A673 (cell line): ENCODE data around the gene CACHD1. TPM values are rescaled to one million over a fixed set of nuclear protein-coding genes. Genes with fewer than 3 reads are reported as not detected.

Experiments
- BruUV-seq: library from RNA; stranded (reverse); fragments of 400-500 nt; replicated peaks from 2 replicates; lab custom pipeline; 2021; lab: Mats Ljungman, UMichigan
- CTCF ChIA-PET: fragments of 300-600 bp; sonication (Branson Sonifier 250); formaldehyde crosslinking; loops from one replicate; lab custom pipeline; 2022; ENCODE audit warnings: antibody characterized with exemption; lab: Charles Lee
- POLR2A ChIA-PET: fragments of 300-600 bp; sonication (Branson Sonifier 250); formaldehyde crosslinking; loops from one replicate; lab custom pipeline; 2022; ENCODE audit warnings: antibody characterized with exemption; ENCODE audit not compliant: low non-redundant PET; lab: Charles Lee
- DNase-seq: peaks from one replicate; pipeline ENCODE4 v3.0.0-alpha.2; 2015; ENCODE audit warnings: low spot score
- H3K27ac ChIP-seq: fragments of 200-600 bp; sonication (generic); 2 replicates; pipeline ENCODE4 v1.5.1; 2016; ENCODE audit warnings: mixed run types, low read depth, mild to moderate bottlenecking, mixed read lengths, antibody characterized with exemption, low read length; ENCODE audit not compliant: poor library complexity, severe bottlenecking
- H3K27me3 ChIP-seq: fragments of 200-600 bp; sonication (generic); replicated peaks from 2 replicates; pipeline ENCODE4 v1.6.1; 2017; ENCODE audit warnings: mixed run types, low read depth, mild to moderate bottlenecking, mixed read lengths, antibody characterized with exemption, low read length; ENCODE audit not compliant: insufficient read depth, poor library complexity
- H3K36me3 ChIP-seq: fragments of 200-600 bp; sonication (generic); 2 replicates; pipeline ENCODE4 v1.6.1; 2016; ENCODE audit warnings: mixed run types, mild to moderate bottlenecking, mixed read lengths, antibody characterized with exemption, low read length; ENCODE audit not compliant: insufficient read depth, poor library complexity, severe bottlenecking
- H3K4me1 ChIP-seq: fragments of 200-600 bp; sonication (generic); 2 replicates; pipeline ENCODE4 v1.6.1; 2017; ENCODE audit warnings: mixed run types, mild to moderate bottlenecking, mixed read lengths, antibody characterized with exemption, low read length; ENCODE audit not compliant: insufficient read depth, poor library complexity, severe bottlenecking
- H3K4me3 ChIP-seq: fragments of 200-600 bp; sonication (generic); 2 replicates; pipeline ENCODE4 v1.5.1; 2016; ENCODE audit warnings: low read depth, mixed run types, mild to moderate bottlenecking, mixed read lengths, low read length; ENCODE audit not compliant: poor library complexity, severe bottlenecking
- H3K9me3 ChIP-seq: fragments of 200-600 bp; sonication (generic); 2 replicates; pipeline ENCODE4 v1.6.1; 2016; ENCODE audit warnings: mixed run types, low read depth, mild to moderate bottlenecking, mixed read lengths, antibody characterized with exemption, low read length; ENCODE audit not compliant: poor library complexity, severe bottlenecking
- CTCF ChIP-seq: fragments of 300-800, 200-600 bp; sonication (generic); conservative IDR thresholded peaks from 2 replicates; pipeline ENCODE4 v1.5.1; 2017; ENCODE audit warnings: low read depth, mild to moderate bottlenecking, antibody characterized with exemption, low read length, moderate library complexity, mixed read lengths
- EZH2 ChIP-seq: fragments of 200-600 bp; sonication (generic); IDR thresholded peaks from 2 replicates; pipeline ENCODE4 v1.6.1; 2017; ENCODE audit warnings: borderline replicate concordance, low read depth, mild to moderate bottlenecking, mixed read lengths, antibody characterized with exemption, low read length; ENCODE audit not compliant: poor library complexity, severe bottlenecking
- intact Hi-C: fragments of 100-400 bp; cut with micrococcal nuclease; formaldehyde crosslinking; loops from one replicate; pipeline ENCODE4 v1.10.0; 2022; ENCODE audit not compliant: unreplicated experiment
- total RNA-seq: library from RNA; stranded (reverse); gene quantifications from 2 replicates; pipeline ENCODE4 v1.2.3, GENCODE V29; 2021

The CACHD1 gene
- total RNA-seq, 1 experiment from 2014 or later, result 39.2 TPM

DNA sequence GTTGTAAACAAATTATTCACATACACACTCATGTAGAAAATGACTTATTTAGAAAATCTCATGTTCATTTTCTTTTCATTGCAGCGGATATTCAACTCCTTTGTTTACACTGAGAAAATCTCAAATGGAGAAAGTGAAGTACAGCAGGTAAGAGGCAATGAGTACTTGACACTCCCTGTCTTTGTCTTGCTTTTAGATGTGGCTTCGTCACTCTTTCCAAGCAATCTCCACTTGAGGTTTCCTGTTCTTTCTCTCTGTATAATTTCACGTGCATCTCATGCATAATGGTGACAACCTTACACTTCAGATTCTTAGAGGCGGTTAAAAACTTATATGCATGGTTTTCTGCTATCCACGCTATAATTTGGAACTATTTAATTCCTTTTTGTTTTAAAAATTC is 80.6 kb downstream of the CACHD1 start:
- peaks cover 47% of the 10 kb centered on the region for H3K4me1 ChIP-seq
- BruUV-seq, result no TSS peak
- no peak overlapping the region for H3K27ac ChIP-seq
- peak; percentile 50 for DNase-seq
- CTCF ChIA-PET, result interaction anchor here (0.6 kb wide), 1 partner anchor 416 kb away, joined by 3 read pairs; the partner anchor contains the start of gene JAK1
- no peaks in the 10 kb centered on the region for H3K27me3 ChIP-seq
- TF ChIP-seq CTCF (no peak), EZH2 (no peak)
- POLR2A ChIA-PET, result no interaction called here
- H3K9me3 ChIP-seq, result no peaks in the 10 kb centered on the region
- intact Hi-C loops, result loop anchor here (5.0 kb wide), 1 partner anchor 272 kb away; no protein-coding TSS in a partner anchor
- no peak overlapping the region for H3K4me3 ChIP-seq
- no peaks in the 10 kb centered on the region for H3K36me3 ChIP-seq

GRCh38 chr1:64550946-64551605 is 81.1 kb downstream of the CACHD1 start:
- Histone ChIP-seq H3K4me1 (peaks cover 46% of the 10 kb centered on the region), H3K27ac (no peak overlapping the region), H3K36me3 (no peaks in the 10 kb centered on the region), H3K9me3 (no peaks in the 10 kb centered on the region), H3K4me3 (no peak overlapping the region), H3K27me3 (no peaks in the 10 kb centered on the region)
- intact Hi-C loops, result loop anchor here (5.0 kb wide), 1 partner anchor 271 kb away; no protein-coding TSS in a partner anchor
- no TSS peak for BruUV-seq
- no peak for DNase-seq
- CTCF ChIA-PET, result interaction anchor here (0.6 kb wide), 1 partner anchor 415 kb away, joined by 3 read pairs; the partner anchor contains the start of gene JAK1
- TF ChIP-seq CTCF (no peak), EZH2 (no peak)
- POLR2A ChIA-PET, result no interaction called here

DNA sequence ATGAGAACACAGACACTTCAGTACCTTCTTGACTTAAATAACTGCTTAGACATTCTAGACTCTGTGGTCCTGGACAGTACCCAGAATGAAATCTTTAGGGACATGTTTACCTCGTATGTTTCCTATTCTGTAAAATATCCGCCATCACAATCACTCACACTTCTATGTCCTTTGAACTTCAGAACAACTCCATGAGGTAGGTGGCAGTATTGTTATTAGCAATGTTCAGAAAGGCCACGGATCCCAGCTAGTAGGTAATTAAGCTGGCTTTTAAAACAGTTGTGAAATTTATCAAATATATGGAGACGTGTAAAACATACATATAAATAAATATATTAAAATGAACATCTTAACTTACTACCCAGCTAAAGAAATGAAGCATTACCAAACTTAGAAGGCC is 83.4 kb downstream of the CACHD1 start:
- TF ChIP-seq EZH2 (no peak), CTCF (peak; percentile 40; the same call in 1 of the 2 replicates)
- Histone ChIP-seq H3K36me3 (peaks cover 3% of the 10 kb centered on the region), H3K4me3 (no peak overlapping the region), H3K9me3 (no peaks in the 10 kb centered on the region), H3K27ac (no peak overlapping the region), H3K27me3 (no peaks in the 10 kb centered on the region), H3K4me1 (peaks cover 39% of the 10 kb centered on the region)
- CTCF ChIA-PET, result no interaction called here
- no peak for DNase-seq
- BruUV-seq, result no TSS peak
- intact Hi-C loops, result loop anchor here (5.0 kb wide), 1 partner anchor 269 kb away; no protein-coding TSS in a partner anchor
- POLR2A ChIA-PET, result no interaction called here
